GM18508 (cell line): Measurements from ENCODE around the gene SECISBP2L.
A peak's percentile ranks its signal among the peaks of the same experiment; 100 is the strongest.
"Not testable (repeated sequence)": the region's sequence is repeated elsewhere in the genome, so short reads cannot be mapped to it uniquely, and the experiment has no call there.

Experiments used
- ATAC-seq: cut with Tn5 transposase; IDR thresholded peaks from one replicate; pipeline ENCODE4 v1.9.1; 2021; ENCODE audit warnings: moderate number of reproducible peaks; ENCODE audit not compliant: insufficient read depth, unreplicated experiment

Gene SECISBP2L

DNA sequence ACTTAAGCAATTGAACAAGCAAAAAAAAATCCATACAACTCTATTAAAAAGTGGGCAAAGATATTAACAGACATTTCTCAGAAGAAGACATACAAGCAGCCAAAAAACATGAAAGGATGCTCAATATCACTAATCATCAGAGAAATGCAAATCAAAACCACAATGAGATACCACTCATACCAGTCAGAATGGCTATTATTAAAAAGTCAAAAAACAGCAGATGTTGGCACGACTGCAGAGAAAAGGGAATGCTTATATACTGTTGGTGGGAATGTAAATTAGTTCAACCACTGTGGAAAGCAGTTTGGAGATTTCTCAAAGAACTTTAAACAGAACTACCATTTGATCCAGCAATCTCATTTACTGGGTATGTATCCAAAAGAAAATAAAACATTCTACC lies 75.3 kb downstream of the SECISBP2L start:
- not testable (repeated sequence) for ATAC-seq

DNA sequence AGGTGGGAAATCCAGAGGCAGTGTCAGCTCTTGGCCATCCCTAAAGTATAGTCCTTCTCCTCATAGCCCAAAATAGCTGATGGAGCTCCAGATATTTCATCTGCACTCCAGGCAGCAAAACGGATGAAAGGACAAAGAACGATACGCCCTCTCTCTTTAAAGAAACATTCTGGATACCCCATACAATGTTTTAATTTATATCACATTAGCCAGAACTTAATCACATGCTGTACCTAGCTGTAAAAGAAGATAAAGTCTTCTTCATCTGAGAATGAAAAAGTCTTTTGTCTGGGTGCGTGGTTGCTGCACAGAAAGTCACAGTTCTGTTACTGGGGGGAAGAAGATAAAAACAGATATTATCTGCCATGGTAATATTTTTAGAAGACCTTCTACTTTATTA lies 78.2 kb downstream of the SECISBP2L start:
- no peak for ATAC-seq

DNA sequence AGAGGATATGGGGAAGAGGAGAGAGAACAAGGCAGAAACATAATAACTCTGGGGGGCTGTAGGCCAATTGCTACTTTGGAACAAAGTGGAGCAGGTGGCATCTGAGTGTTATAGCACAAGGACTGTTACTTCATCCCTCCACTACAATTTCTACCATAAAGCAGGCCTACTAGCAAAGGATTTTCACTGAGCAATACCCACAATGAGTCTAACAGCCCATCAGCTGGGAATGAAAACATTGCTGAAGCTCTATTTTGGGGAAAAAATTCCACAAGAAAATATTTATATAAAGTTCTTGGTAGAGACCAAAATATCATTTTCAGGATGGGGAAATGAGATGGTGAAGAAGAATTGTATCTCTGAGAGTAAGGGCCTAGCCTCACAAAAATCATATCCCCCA lies 78.9 kb downstream of the SECISBP2L start:
- no peak for ATAC-seq

DNA sequence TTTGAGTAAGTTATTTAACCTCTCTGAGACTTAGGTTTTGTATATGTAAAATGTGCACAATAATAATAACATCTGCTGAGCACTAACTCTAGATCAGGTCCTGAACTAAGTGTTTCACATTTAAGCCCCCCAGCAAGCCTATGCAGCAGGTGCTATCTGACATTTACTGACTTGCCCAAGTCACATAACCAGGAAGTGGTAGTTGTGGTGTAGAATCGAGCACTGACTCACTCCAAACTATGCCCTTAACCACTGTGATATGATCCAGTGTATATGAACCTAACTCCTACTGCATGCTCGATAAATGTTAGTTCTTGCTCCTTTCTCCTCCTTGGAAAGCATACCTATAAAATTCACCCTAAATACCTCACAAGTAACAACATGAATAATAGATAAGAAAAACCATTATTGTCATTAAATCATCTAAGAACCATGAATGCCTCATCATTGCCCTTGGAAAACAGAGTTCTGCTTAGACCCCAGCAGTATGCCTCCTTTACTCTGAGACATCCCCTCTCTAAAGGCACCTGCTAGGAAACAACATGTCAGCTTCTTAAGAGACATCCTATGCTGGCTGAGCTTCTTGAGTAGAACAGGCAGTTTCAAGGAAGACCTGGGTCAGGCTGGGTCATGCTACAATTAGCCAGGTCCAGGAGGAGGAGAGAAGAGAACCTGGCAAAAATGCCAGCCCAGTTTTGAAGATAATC lies 79.5 kb downstream of the SECISBP2L start:
- peak; percentile 81 for ATAC-seq

DNA sequence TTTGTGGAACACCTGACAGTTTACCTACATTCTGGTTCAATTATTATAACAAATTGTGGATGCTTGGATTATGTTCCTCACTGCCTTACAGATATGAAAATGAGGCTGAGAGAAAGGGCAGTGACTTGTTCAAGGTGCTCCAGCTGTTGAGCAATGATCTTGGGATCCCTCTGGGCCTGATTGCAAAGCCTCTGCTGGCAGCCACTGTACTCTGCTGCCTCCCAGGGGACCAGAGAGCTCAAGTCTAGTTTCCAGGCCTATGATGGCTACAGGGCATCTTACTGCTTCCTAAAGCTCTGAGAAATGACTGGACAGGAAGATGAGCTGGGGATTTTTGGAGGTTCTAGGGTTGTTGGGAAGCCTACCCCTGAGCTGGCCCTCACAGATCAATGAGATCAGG lies 80.3 kb downstream of the SECISBP2L start:
- no peak for ATAC-seq

DNA sequence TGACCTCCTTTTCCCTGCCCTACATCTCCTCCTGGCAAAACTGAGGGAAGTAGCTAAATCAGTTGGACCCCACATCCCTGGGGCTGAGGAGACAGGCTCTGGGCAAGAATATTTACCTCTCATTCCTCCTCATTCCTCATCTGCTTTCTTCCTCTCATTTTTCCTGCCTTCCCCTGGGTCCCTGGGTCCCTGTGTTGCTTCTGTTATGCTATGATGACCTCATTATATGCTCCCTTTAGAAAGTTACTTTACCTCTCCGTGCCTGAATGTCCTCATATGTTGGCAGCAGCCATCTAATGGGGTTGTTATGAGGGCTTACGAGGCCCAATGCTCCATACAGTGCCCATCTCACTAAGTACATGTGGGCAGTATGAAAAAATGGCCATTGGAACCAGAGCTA lies 81.3 kb downstream of the SECISBP2L start:
- ATAC-seq = no peak

DNA sequence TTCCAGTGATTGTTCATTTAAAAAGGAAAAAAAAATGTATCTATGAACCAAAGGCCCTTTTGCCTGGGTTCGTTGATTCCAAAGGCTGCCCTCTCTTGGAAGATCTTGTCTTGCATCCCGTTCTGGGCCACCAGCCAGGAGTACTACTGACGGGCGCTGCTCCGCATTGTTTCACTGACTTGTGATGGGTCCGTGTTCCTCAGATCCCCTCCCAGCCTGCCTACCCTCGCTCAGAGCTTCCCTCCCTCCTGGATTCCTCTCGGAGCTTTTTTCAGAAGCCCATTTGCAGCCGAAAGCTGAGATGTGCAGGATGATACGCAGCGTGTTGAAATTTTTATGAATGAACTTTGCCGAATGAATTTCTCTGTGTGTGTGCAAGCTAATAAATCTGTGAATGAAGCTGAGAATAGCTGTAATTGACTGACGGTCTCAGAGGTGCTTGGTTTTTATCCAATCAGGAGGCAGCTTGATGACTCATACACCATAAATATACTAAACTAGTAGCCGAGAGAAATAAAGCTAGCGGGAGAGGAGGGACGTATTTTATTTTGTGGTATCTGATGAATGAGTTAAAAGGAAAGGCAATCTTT lies 82.6 kb downstream of the SECISBP2L start, which contains the start of gene SHC4:
TSS of gene SHC4 (minus strand) at position 396 of the 590 bp plus-strand sequence. CDS start 904 bp downstream, outside the sequence.
- ATAC-seq = no peak

DNA sequence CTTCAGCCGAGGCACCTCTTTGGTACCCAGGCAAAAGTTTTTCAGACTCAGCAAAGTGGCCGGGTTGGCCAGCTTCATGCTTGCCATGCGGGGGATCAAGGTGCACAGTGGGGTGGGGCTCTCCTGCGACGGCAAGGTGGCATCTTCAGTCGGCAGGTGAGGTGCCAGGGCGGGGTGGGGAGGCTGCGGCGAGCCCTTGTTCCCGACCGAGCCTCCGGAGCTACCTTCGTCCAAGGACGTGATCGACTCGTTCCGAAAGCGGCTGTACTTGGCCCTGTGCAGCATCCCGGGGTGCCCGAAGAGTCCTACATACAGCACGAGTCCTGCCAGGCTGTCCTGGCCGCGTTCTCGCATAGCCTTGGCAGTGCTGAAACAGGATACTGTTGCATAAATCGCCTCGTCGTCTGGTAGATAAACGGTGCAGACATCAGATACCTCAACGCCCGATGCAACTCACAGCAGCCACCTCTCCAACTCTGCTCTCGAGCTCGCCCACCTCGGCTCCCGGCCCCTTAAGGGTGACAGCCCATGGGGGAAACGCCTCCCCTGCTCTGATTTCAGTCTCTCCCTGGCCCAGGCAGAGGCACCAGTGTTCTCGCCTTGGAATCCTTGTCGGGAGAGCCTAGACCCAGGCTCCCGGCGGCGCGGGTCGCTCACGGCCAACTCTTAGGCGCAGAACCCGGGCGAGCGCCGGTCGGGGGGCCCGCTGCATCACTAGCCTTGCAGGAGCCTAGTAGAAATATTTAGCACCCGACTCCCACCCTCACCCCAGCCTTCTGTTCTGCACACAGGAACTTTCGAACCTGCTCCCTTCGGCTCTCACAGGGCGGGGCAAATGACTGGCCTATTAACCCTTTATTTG lies 83.4 kb downstream of the SECISBP2L start:
- no peak for ATAC-seq

DNA sequence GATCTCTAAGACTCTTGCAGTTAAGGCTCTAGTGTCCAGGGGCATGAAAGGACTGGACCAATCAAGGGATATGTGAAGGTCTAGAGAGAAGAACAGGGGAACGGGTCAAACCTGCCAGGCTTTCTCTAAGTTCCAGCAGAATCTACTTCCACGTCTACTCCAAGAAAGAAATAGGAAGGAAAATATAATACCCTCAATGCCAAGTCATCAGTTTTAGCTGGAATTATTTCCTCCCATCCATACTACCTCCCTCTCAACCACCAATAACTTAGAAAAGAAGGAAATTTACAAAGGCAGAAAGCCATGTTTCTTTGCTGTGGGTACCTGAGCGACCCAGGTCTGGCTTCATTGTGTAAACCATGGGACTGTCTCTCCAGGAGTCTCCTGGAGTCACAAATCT lies 90.3 kb downstream of the SECISBP2L start:
- no peak for ATAC-seq

DNA sequence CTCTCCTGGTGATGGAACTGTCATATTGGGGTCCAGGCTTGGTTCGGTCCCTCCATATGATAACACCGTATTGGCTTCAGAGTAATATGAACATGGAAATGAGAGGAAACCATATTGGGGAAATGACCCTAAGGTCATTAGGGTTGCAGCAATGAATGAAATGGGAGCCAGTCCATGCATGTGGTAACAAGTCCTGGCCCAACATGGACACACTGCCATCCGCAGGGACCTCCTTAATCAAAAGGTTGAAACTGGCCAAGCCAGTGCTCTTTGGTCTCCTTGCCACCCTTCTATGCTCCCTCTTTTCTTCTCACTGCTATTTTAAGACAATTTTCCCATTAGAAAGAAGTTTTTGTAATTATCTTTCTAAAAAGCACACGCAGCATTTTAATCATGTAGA lies 90.9 kb downstream of the SECISBP2L start:
- no peak for ATAC-seq

DNA sequence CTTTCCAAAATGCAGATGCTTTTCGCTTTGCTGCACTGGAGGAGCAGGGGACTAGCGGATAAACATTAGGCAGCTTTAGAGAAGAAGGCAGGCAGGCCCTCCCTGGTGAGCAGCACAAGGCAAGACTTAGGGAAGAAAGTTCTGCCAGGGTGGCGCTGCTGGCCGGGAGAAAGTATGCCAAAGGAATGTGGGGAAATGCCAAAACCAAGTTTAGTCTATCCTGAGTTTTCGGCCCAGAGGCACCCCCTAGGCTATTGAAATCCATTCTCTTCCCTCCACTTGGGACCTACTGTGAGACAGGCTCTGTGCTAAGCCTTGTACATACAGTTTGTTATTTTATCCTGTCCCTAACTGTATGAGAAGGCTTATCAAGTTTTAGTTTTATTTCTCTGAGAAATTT lies 91.7 kb downstream of the SECISBP2L start:
- no peak for ATAC-seq

DNA sequence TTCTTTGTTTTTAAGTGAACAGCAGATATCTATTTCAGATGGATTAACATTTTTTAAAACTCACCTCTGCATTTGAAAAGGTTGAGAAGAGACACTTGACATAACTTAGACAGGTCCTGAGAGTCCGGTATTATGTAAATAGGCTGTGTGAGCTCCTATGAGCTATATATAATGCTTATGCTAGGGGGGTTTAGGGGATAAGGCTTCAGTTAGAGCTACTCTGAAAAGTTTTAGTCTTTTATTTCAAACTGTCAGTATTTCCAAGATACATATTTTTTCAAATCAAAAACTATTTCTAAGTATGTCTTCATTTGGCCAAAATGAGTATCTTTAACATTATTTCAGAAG lies 99.4 kb downstream of the SECISBP2L start:
- no peak for ATAC-seq

DNA sequence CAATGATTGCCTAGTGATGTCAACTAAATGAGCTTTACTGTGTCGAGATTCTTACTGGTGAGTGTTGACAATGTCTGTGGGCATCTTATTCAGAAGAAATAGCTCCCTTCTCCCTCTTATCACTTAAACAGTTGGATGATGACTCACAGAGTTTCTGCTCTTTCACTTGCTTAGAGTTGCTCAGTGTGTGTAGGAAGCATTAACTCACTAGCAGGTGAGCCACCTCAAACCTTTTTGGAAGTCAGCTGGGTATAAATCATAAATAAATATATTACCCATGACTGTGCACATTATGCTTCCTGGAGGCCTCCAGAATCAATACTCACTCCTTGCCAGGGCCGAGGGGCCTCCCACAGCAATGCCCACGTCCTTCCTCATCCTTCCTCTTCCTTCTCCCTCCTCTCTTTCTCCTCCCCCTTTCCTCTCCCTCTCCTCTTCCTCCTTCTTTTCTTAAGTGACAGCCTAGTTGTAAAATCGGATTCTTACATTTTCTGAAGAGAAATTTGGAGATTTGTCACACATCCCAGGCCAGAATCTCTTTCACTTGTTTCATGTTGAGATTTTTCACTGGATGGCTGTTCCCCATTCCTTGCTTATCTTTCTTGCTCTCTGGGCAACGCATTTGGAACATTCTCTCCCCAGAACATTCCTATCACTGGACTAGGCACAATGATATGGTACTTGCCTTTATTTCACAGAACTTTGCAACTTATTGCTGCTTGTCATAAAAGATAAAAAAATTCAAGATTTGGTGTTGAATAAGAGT lies 100.0 kb downstream of the SECISBP2L start:
- ATAC-seq = no peak

DNA sequence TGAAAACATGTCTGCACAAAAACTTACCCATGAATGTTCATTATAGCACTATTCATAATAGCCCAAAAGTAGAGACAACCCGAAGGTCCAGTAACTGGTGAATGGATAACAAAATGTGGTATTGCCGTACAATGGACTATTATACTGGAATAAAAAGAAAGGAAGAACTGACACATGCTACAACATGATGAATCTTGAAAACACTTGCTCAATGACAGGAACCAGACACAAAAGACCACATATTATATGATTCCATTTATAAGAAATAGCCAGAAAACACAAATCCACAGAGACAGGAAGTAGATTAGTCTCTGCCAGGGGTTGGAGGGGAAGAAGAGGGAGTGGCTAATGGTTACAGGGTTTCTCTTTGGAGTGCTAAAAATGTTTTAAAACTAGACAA lies 100.9 kb downstream of the SECISBP2L start:
- no peak for ATAC-seq

DNA sequence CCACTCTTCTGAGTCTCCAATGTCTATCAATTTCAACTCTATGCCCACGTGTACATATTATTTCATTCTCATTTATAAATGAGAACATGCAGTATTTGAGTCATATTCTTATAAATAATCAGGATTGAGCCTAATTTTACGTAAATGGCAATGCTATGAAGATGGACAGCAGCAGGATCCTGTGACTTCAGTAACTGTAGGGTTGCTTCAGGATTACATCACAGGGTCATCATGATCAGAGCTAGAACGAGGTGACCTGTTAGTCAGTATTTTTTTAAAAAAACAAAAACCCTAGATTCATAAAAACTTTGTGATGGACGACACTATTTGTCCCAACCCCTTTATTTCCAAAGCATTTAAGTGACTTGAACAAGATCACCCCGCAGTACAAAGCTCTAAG lies 104.3 kb downstream of the SECISBP2L start:
- no peak for ATAC-seq

DNA sequence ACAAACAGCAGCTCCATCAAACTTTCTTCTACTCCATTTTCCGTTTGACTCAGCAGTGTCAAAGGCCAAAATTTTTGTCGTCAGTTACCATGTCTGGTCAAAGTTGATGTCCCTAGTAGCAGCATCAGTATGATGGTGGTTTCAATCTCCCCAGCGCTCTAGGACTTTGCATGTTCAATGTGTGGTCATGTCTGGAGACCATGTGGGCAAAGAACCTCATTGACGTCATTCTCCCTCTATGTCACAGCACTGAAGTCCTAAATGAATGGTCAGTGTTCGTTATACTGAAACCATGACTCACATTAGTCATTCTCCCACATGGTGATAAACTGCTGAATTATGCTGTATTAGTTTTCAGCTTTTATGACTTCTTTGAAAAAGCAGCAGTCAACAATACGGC lies 105.7 kb downstream of the SECISBP2L start:
- peak; percentile 95 for ATAC-seq

DNA sequence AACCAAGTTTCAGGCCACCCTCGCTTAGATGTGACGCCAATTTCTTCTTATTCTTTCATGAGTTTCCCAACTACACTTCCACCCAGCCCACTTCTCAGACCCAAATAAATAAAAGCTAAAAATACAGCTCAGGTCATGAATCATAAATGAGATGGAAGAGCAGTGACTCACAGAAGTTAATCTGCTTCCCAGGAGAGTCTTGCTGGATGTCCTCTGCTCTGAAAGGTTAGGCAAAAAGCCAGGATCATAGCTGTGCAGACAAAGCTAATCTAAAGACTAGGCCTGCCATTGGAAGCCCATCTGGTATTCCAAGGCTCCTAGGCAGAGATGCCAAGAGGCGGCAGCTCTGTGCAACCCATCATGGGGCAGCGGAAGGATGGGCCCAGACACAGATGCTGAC lies 106.6 kb downstream of the SECISBP2L start:
- ATAC-seq = no peak
